ENCODE measurements around the gene NAA80. TPM values are rescaled to one million over a fixed set of nuclear protein-coding genes. Genes with fewer than 3 reads are reported as not detected.
A peak's percentile ranks its signal among the peaks of the same experiment; 100 is the strongest.

The NAA80 gene
- total RNA-seq, 1 donor: 6.5 TPM

DNA sequence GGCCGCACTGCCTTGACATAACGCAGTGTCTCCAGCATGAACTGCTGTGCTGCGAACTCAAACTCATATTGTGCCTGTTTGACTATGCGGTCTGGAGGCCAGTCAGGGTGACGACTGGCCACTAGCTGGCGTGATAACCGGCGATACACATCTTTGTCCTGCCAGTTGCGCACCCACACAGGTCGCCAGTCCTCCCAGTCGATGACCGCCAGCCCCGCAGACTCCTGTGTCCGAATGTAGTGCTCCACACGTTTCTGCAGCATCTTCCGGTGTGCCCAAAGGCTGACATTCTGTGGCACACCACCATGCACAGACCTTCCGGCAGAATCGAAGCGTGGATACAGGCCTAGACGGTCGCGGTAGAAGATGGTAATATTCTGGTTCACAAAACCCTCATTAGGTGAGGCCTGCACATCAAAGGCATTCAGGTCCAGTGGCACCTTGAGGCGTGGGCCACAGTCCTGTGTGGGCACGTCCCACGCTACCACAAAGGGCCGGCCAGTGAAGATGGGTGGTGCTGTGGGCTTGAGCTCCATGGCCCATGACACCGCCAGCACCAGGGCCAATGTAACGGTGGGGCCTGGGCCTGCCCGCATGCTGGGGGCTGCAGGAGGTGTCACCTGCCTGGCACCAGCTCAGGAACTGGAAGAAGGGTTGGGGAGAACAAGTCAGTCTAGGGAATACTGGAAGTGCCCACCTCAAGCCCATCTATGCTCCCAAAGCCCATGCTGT, 20.9 kb upstream of the NAA80 start:
- DNase-seq (ENCODE audit: low read depth): no peak
- H3K4me3 ChIP-seq (ENCODE audit: low read depth, low read length): peak overlapping the region; percentile 68

DNA sequence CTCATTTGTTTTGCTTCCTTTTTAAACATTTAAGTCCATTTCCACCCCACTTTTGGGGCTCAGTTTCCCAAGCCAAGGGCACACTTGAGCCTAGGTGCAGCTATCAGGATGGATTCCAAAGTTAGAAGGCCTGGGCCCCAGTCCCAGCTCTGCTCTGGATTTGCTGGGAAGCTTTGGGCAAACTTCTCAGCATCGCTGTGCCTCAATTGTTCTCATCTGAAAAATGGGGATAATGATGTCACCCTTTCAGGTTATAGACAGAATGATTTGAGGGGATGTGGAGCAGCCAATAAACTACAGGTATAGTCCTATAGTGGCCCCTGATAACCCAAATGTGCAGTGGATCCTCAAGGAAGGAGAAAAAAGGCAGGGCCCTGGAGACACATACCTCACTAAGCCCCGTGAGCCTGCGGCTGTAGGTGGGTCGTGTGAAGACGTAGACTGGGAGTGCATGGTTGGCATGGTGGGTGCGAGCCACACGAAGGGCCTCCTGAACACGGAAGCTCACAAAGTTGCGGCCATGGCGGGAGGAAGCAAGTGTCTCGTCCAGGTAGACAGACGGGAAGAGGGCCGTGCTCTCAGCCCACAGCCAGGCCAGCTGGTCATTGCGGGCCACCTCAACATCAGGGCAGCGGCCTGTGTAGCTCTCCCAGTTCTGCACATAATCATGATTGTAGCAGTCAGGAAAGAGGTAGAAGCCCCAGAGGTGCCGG, 20.1 kb upstream of the NAA80 start:
- no peak overlapping the region for H3K4me3 ChIP-seq (ENCODE audit: low read depth, low read length)
- DNase-seq (ENCODE audit: low read depth): no peak
- TF ChIP-seq CTCF (IDR thresholded peaks at IDR 0.05; ENCODE audit: insufficient read depth, low read depth, low read length): no peak

More for the DNA sequence above, 20.9 kb upstream of the NAA80 start:
- no peak for TF ChIP-seq CTCF (IDR thresholded peaks at IDR 0.05; ENCODE audit: insufficient read depth, low read depth, low read length)

DNA sequence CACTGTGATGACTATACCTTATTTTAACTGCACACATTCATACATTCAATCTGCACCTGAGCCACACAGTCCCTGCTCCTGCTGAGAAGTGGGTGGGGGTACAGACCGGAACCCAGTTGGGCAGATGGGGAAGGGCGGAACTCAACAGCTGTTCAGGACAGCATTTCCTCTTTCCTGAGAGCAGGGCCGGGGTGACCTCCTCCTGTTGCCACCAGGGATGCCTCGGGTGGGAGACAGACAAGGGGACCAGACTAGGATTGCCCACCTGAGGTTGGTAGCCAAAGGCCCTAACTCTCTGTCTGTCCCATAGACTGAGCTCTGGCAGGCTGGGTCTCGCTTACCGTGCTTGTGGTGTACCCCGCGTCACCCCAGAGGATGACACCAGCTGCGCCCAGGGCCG, 19.4 kb upstream of the NAA80 start:
- no peak overlapping the region for H3K4me3 ChIP-seq (ENCODE audit: low read depth, low read length)
- no peak for DNase-seq (ENCODE audit: low read depth)
- TF ChIP-seq CTCF (IDR thresholded peaks at IDR 0.05; ENCODE audit: insufficient read depth, low read depth, low read length): no peak

DNA sequence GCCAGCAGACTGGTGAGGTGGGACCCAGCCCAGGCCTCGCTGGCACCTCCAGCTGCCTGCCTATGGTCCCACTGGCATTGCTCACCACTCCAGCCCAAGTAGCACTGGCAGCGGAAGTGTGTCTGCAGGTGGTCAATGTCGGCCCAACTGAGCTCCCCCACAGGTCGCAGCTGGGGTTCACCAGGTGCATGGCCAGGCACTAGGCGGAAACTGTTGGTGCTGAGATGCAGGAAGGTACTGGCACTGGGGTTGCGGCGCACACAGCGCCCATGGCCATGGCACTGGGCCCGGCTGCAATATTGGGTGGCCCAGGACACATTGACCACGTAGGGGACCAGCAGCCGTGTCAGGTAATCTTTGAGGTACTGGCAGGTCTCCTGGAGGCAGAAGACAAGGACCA, 19.0 kb upstream of the NAA80 start:
- no peak for TF ChIP-seq CTCF (IDR thresholded peaks at IDR 0.05; ENCODE audit: insufficient read depth, low read depth, low read length)
- no peak overlapping the region for H3K4me3 ChIP-seq (ENCODE audit: low read depth, low read length)
- no peak for DNase-seq (ENCODE audit: low read depth)

GRCh38 chr3:50317300-50317699, 18.1 kb upstream of the NAA80 start:
- TF ChIP-seq CTCF (IDR thresholded peaks at IDR 0.05; ENCODE audit: insufficient read depth, low read depth, low read length): no peak
- DNase-seq (ENCODE audit: low read depth): no peak

GRCh38 chr3:50316657-50317242, 17.5 kb upstream of the NAA80 start:
- DNase-seq (ENCODE audit: low read depth): peak; percentile 53

More at GRCh38 chr3:50317300-50317699, 18.1 kb upstream of the NAA80 start:
- H3K4me3 ChIP-seq (ENCODE audit: low read depth, low read length): no peak overlapping the region

More at GRCh38 chr3:50316657-50317242, 17.5 kb upstream of the NAA80 start:
- no peak overlapping the region for H3K4me3 ChIP-seq (ENCODE audit: low read depth, low read length)
- TF ChIP-seq CTCF (IDR thresholded peaks at IDR 0.05; ENCODE audit: insufficient read depth, low read depth, low read length): no peak

All from fibroblast of villous mesenchyme (primary cell).